MM.1S (cell line): ENCODE measurements around the gene DLEU7.

ENCODE experiments used
- EZH2phosphoT487 ChIP-seq: fragments of 300-600 bp; sonication (generic); IDR thresholded peaks from 2 replicates; pipeline ENCODE4 v1.6.1; 2018; ENCODE audit warnings: antibody characterized with exemption, low read length
- TF ChIP-seq, protein P1 (sequence below): fragments of 300-600 bp; sonication (generic); IDR thresholded peaks from 2 replicates; pipeline ENCODE4 v1.5.1; 2016; ENCODE audit warnings: antibody characterized with exemption, low read length, mixed read lengths

DNA sequence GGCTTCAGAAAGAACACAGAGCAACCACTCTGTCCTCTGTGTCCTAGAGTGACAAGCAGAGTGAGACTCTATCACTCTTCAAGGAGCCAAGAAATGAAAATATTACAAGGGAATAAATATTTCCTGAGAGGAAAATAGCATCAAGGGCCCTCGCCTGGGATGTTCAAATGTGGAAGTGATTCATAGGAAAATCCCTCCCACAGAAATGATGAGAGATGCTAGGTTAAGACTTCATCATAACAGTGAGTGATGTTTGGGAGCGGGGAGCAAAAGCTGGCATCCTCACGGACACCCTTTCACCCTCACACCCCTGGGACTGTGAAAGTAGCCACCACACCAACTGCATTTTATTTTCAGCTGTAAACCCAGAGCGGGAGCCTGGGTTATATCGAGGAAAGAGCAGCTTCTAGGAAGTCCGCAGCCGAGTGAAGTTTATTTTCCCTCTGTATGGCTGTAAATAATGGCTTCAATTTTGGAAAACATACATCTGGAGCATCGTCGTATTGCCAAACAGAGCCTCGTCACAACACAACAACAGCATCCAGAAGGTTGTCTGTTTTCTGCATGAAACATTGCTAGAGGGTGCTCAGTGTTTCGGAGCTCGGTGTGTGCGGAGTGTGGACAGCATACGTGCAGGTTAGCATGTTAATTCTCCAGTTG lies 54.8 kb downstream of the DLEU7 start:
- TF ChIP-seq, protein P1, sequence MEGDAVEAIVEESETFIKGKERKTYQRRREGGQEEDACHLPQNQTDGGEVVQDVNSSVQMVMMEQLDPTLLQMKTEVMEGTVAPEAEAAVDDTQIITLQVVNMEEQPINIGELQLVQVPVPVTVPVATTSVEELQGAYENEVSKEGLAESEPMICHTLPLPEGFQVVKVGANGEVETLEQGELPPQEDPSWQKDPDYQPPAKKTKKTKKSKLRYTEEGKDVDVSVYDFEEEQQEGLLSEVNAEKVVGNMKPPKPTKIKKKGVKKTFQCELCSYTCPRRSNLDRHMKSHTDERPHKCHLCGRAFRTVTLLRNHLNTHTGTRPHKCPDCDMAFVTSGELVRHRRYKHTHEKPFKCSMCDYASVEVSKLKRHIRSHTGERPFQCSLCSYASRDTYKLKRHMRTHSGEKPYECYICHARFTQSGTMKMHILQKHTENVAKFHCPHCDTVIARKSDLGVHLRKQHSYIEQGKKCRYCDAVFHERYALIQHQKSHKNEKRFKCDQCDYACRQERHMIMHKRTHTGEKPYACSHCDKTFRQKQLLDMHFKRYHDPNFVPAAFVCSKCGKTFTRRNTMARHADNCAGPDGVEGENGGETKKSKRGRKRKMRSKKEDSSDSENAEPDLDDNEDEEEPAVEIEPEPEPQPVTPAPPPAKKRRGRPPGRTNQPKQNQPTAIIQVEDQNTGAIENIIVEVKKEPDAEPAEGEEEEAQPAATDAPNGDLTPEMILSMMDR: no peak
- TF ChIP-seq EZH2phosphoT487: no peak
